SK-N-SH (cell line): Measurements from ENCODE around the gene MAMDC2.

Experiments used
- EP300 ChIP-seq, 2 experiments: IDR thresholded peaks; 2 replicates each; pipeline versions ENCODE4 v1.4.0 to v1.6.1; 2012; ENCODE audit warnings: borderline replicate concordance in 1 of 2, low read depth in 1 of 2, low read length in 1 of 2
- EZH2phosphoT487 ChIP-seq: fragments of 200-600 bp; sonication (generic); IDR thresholded peaks from 2 replicates; pipeline ENCODE4 v1.6.1; 2017; ENCODE audit warnings: low read depth, mixed run types, mild to moderate bottlenecking, antibody characterized with exemption, moderate library complexity, borderline replicate concordance
- JUND ChIP-seq: IDR thresholded peaks from 2 replicates; pipeline ENCODE4 v1.4.0; 2012
- MAX ChIP-seq: IDR thresholded peaks from 2 replicates; pipeline ENCODE4 v1.4.0; 2012; ENCODE audit warnings: low read depth
- RFX5 ChIP-seq: IDR thresholded peaks from 2 replicates; pipeline ENCODE4 v1.6.1; 2012; ENCODE audit warnings: mild to moderate bottlenecking, improper control_type of control experiment, low read length
- TF ChIP-seq, protein P1 (sequence below): fragments of 200-600 bp; sonication (generic); IDR thresholded peaks from 2 replicates; pipeline ENCODE4 v1.6.1; 2017; ENCODE audit warnings: antibody characterized with exemption, mild to moderate bottlenecking, moderate library complexity

- TF ChIP-seq, protein P1, sequence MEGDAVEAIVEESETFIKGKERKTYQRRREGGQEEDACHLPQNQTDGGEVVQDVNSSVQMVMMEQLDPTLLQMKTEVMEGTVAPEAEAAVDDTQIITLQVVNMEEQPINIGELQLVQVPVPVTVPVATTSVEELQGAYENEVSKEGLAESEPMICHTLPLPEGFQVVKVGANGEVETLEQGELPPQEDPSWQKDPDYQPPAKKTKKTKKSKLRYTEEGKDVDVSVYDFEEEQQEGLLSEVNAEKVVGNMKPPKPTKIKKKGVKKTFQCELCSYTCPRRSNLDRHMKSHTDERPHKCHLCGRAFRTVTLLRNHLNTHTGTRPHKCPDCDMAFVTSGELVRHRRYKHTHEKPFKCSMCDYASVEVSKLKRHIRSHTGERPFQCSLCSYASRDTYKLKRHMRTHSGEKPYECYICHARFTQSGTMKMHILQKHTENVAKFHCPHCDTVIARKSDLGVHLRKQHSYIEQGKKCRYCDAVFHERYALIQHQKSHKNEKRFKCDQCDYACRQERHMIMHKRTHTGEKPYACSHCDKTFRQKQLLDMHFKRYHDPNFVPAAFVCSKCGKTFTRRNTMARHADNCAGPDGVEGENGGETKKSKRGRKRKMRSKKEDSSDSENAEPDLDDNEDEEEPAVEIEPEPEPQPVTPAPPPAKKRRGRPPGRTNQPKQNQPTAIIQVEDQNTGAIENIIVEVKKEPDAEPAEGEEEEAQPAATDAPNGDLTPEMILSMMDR, result no peak
- TF ChIP-seq RFX5 (no peak), EP300 (IDR thresholded peaks at IDR 0.05; ENCODE audit: borderline replicate concordance in 1 of 2, low read depth in 1 of 2, low read length in 1 of 2) (no peak), JUND (no peak), EZH2phosphoT487 (no peak), MAX (no peak)
These were observed 71.2 kb downstream of the MAMDC2 start for GRCh38 chr9:70114898-70115297.
